RWPE2 (cell line): Measurements from ENCODE around the gene ABHD2.

Experiments used
- ATAC-seq: fragments of 200-7000 bp; cut with Tn5 transposase; 3 replicates; pipeline ENCODE4 v1.9.1; 2021; ENCODE audit warnings: low read depth
- DNase-seq: peaks from one replicate; pipeline ENCODE4 v3.0.0-alpha.2; 2020; ENCODE audit warnings: low spot score
- H3K27ac ChIP-seq: fragments of 450-650 bp; 2 replicates; pipeline ENCODE4 v1.5.1; 2017; ENCODE audit warnings: mild to moderate bottlenecking; ENCODE audit not compliant: poor library complexity, severe bottlenecking
- H3K27me3 ChIP-seq: fragments of 250-450 bp; sonication (Bioruptor Pico); 2 replicates; pipeline ENCODE4 v1.5.1; 2021; ENCODE audit warnings: mild to moderate bottlenecking, moderate library complexity; ENCODE audit not compliant: insufficient read depth, poor library complexity, severe bottlenecking
- H3K36me3 ChIP-seq: fragments of 250-450 bp; sonication (Bioruptor Pico); 2 replicates; pipeline ENCODE4 v1.5.1; 2020; ENCODE audit warnings: low read depth, mild to moderate bottlenecking, moderate library complexity
- H3K4me1 ChIP-seq: fragments of 250-450 bp; sonication (Bioruptor Pico); 2 replicates; pipeline ENCODE4 v1.5.1; 2021; ENCODE audit warnings: mild to moderate bottlenecking, moderate library complexity; ENCODE audit not compliant: insufficient read depth, poor library complexity, severe bottlenecking
- H3K4me3 ChIP-seq: fragments of 250-450 bp; sonication (Bioruptor Pico); 2 replicates; pipeline ENCODE4 v1.5.1; 2021; ENCODE audit warnings: mild to moderate bottlenecking, moderate library complexity; ENCODE audit not compliant: severe bottlenecking
- H3K9me3 ChIP-seq: fragments of 250-450 bp; sonication (Bioruptor Pico); 2 replicates; pipeline ENCODE4 v1.5.1; 2021; ENCODE audit warnings: mild to moderate bottlenecking, moderate library complexity; ENCODE audit not compliant: severe bottlenecking
- TF ChIP-seq, protein P1 (sequence below): fragments of 450-650 bp; IDR thresholded peaks from one replicate; pipeline ENCODE4 v1.5.1; 2017; ENCODE audit warnings: mild to moderate bottlenecking, moderate library complexity; ENCODE audit not compliant: poor library complexity, severe bottlenecking

ABHD2 gene

GRCh38 chr15:89184357-89184756 lies 96.1 kb downstream of the ABHD2 start:
- Histone ChIP-seq H3K36me3 (peaks cover 36% of the 10 kb centered on the region), H3K4me3 (no peak overlapping the region), H3K27ac (no peak overlapping the region), H3K27me3 (no peaks in the 10 kb centered on the region), H3K9me3 (no peaks in the 10 kb centered on the region), H3K4me1 (no peaks in the 10 kb centered on the region)
- DNase-seq (no peak), ATAC-seq (no peak)
- TF ChIP-seq, protein P1, sequence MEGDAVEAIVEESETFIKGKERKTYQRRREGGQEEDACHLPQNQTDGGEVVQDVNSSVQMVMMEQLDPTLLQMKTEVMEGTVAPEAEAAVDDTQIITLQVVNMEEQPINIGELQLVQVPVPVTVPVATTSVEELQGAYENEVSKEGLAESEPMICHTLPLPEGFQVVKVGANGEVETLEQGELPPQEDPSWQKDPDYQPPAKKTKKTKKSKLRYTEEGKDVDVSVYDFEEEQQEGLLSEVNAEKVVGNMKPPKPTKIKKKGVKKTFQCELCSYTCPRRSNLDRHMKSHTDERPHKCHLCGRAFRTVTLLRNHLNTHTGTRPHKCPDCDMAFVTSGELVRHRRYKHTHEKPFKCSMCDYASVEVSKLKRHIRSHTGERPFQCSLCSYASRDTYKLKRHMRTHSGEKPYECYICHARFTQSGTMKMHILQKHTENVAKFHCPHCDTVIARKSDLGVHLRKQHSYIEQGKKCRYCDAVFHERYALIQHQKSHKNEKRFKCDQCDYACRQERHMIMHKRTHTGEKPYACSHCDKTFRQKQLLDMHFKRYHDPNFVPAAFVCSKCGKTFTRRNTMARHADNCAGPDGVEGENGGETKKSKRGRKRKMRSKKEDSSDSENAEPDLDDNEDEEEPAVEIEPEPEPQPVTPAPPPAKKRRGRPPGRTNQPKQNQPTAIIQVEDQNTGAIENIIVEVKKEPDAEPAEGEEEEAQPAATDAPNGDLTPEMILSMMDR, result no peak

DNA sequence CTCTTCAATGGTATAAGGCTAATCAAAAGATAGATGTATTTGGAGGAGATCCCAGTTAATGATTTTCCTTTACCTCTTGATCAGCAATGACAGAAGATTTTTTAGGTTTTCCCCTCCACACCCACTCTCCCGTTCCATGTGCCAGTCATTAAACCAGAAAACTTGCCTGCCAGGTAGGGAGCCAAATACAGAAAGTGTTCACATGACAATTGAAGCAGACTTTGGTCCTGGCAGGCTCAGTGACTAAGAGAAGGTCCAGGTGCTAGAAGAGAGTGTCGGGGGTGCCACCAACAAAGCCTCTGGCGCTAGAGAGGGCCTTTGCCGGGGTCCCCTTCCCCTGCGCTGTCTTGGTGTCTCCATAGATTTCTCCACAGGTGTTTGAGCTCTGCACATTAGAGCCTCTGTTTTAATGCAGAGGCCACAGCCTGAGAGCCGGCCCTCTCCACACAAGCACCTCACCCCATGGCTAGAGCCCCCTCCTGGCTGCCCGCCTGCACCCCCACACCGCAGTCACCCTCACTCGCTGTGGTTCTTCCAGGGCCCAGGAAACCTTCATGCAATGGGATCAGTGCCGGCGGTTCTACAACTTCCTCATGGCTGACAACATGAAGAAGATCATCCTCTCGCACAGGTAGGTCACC lies 96.8 kb downstream of the ABHD2 start:
- Histone ChIP-seq H3K4me1 (no peaks in the 10 kb centered on the region), H3K27me3 (no peaks in the 10 kb centered on the region), H3K4me3 (no peak overlapping the region), H3K36me3 (peaks cover 43% of the 10 kb centered on the region), H3K27ac (no peak overlapping the region), H3K9me3 (no peaks in the 10 kb centered on the region)
- ATAC-seq, result no peak
- TF ChIP-seq, protein P1, result no peak
- no peak for DNase-seq

- DNase-seq, result no peak
- Histone ChIP-seq H3K36me3 (peaks cover 59% of the 10 kb centered on the region), H3K4me3 (no peak overlapping the region), H3K27ac (no peak overlapping the region), H3K27me3 (no peaks in the 10 kb centered on the region), H3K4me1 (no peaks in the 10 kb centered on the region), H3K9me3 (no peaks in the 10 kb centered on the region)
- TF ChIP-seq, protein P1, result no peak
- ATAC-seq, result no peak
These were observed 98.5 kb downstream of the ABHD2 start for GRCh38 chr15:89186803-89187202.

- no peaks in the 10 kb centered on the region for H3K27me3 ChIP-seq
- ATAC-seq, result no peak
- no peaks in the 10 kb centered on the region for H3K9me3 ChIP-seq
- H3K4me3 ChIP-seq, result no peak overlapping the region
- TF ChIP-seq, protein P1, result no peak
- peaks cover 64% of the 10 kb centered on the region for H3K36me3 ChIP-seq
- no peak for DNase-seq
- H3K27ac ChIP-seq, result no peak overlapping the region
- H3K4me1 ChIP-seq, result no peaks in the 10 kb centered on the region
These were observed 99.2 kb downstream of the ABHD2 start for GRCh38 chr15:89187301-89187985.

DNA sequence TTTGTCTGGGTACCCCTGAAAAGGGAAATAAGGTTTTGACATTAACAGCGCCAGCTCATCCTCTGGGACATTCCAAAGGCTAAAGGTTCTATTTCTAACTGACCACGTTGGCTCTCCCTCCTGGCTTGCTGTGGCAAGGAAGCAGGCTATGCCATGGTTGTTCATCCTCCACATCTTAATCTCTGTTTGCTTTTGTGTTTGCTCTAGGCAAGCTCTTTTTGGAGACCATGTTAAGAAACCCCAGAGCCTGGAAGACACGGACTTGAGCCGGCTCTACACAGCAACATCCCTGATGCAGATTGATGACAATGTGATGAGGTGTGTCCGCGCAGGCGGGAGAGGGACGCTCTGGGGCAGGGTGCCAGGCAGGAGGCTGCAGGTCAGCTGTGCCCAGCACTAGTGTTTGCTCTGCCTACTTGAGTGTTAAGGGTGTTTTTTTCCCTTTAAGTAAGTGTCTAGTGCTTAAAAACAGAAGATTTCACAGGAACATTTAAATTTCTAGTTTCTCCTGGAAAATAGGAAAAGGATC lies 99.8 kb downstream of the ABHD2 start:
- H3K27ac ChIP-seq, result no peak overlapping the region
- H3K36me3 ChIP-seq, result peaks cover 70% of the 10 kb centered on the region
- TF ChIP-seq, protein P1, result no peak
- no peak for ATAC-seq
- H3K4me1 ChIP-seq, result no peaks in the 10 kb centered on the region
- no peaks in the 10 kb centered on the region for H3K9me3 ChIP-seq
- DNase-seq, result no peak
- no peak overlapping the region for H3K4me3 ChIP-seq
- H3K27me3 ChIP-seq, result no peaks in the 10 kb centered on the region
